ENCODE data around the gene ZNF106.

Gene ZNF106

DNA sequence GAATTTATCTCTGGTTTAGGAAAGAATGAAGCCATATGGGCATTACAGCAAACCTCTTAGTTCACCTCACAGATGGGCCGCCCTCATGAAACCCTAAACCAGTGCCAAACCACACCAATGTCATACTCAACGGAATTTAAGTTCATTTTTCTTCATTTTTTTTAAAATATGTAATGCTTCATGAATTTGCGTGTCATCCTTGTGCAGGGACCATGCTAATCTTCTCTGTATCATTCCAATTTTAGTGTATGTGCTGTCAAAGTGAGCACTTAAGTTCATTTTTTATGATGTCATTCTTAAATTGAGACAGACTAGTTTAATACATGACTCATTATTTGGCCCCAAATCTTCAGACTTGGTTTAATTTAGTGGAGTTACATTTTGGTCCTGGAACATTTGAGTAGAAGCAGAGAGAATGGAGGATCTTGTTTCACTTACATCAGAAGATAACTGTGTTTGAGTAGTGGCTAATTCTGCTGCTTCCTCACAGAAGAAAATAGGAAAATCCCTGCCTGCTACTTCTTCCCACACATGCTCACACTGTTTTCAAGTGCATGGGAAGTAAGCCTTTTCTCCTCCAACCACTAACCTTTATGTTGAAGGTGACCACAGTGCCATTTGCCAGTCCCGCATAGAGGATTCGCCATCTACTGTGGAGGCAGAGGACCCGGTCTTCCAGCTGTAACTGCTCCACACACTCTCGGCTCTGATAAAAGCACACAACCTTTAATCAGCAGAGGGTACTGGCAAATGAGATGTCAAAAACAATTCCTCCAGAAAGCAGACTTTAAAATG is 63.3 kb downstream of the ZNF106 start:
- TF ChIP-seq FOXP2 (optimal IDR thresholded peaks at IDR 0.05; ENCODE audit: borderline replicate concordance, extremely low read depth, extremely low read length, insufficient read depth), result no peak
- no peak for TF ChIP-seq POLR2AphosphoS5 (IDR thresholded peaks at IDR 0.05; ENCODE audit: low read depth, low read length)
- TF ChIP-seq TAF1 (IDR thresholded peaks at IDR 0.05; ENCODE audit: borderline replicate concordance, insufficient read depth, low read length), result no peak

DNA sequence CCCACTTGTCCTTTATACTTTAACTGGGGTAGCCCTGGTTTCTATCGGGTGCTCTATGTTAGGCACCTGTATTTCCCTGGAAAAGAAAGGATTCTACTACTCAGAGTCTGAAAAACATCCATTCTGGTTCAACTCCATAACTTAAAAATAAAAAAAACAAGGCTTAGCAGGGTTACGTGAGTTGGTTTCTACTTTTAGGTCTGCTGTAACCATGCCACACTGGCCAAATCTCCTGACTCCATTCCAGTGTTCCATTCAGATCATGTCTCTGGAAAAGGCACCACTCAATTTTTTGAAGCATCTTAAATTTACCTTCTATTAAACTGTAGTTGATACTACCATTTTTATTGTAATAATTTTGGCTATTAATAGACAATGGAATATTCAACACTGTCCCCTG is 69.6 kb downstream of the ZNF106 start:
- TF ChIP-seq, protein P1, sequence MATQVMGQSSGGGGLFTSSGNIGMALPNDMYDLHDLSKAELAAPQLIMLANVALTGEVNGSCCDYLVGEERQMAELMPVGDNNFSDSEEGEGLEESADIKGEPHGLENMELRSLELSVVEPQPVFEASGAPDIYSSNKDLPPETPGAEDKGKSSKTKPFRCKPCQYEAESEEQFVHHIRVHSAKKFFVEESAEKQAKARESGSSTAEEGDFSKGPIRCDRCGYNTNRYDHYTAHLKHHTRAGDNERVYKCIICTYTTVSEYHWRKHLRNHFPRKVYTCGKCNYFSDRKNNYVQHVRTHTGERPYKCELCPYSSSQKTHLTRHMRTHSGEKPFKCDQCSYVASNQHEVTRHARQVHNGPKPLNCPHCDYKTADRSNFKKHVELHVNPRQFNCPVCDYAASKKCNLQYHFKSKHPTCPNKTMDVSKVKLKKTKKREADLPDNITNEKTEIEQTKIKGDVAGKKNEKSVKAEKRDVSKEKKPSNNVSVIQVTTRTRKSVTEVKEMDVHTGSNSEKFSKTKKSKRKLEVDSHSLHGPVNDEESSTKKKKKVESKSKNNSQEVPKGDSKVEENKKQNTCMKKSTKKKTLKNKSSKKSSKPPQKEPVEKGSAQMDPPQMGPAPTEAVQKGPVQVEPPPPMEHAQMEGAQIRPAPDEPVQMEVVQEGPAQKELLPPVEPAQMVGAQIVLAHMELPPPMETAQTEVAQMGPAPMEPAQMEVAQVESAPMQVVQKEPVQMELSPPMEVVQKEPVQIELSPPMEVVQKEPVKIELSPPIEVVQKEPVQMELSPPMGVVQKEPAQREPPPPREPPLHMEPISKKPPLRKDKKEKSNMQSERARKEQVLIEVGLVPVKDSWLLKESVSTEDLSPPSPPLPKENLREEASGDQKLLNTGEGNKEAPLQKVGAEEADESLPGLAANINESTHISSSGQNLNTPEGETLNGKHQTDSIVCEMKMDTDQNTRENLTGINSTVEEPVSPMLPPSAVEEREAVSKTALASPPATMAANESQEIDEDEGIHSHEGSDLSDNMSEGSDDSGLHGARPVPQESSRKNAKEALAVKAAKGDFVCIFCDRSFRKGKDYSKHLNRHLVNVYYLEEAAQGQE (IDR thresholded peaks at IDR 0.05; ENCODE audit: insufficient read depth in 1 of 2, low read depth in 2 of 2, low read length in 2 of 2), result no peak
- TF ChIP-seq FOXP2 (optimal IDR thresholded peaks at IDR 0.05; ENCODE audit: borderline replicate concordance, extremely low read depth, extremely low read length, insufficient read depth) (no peak), POLR2AphosphoS5 (IDR thresholded peaks at IDR 0.05; ENCODE audit: low read depth, low read length) (no peak), TAF1 (IDR thresholded peaks at IDR 0.05; ENCODE audit: borderline replicate concordance, insufficient read depth, low read length) (no peak), SIN3A (IDR thresholded peaks at IDR 0.05; ENCODE audit: borderline replicate concordance, insufficient read depth, low read length) (no peak)

DNA sequence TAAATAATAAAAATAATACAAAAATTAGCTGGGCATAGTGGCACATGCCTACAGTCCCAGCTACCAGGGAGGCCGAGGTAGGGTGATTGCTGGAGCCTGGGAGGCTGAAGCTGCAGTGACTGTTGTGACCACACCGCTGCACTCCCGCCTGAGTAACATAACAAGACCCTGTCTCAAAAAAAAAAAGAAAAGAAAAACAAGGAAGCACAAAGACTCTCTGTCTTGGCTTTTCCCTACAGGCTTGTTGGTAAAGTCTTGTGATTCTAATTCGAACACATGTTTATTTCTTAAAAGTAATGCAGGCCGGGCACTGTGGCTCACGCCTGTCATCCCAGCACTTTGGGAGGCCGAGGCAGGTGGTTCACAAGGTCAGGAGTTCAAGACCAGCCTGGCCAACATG is 71.6 kb downstream of the ZNF106 start:
- TF ChIP-seq, protein P1 (IDR thresholded peaks at IDR 0.05; ENCODE audit: insufficient read depth in 1 of 2, low read depth in 2 of 2, low read length in 2 of 2), result no peak
- TF ChIP-seq SIN3A (IDR thresholded peaks at IDR 0.05; ENCODE audit: borderline replicate concordance, insufficient read depth, low read length) (no peak), TAF1 (IDR thresholded peaks at IDR 0.05; ENCODE audit: borderline replicate concordance, insufficient read depth, low read length) (no peak), FOXP2 (optimal IDR thresholded peaks at IDR 0.05; ENCODE audit: borderline replicate concordance, extremely low read depth, extremely low read length, insufficient read depth) (no peak), POLR2AphosphoS5 (IDR thresholded peaks at IDR 0.05; ENCODE audit: low read depth, low read length) (no peak)

DNA sequence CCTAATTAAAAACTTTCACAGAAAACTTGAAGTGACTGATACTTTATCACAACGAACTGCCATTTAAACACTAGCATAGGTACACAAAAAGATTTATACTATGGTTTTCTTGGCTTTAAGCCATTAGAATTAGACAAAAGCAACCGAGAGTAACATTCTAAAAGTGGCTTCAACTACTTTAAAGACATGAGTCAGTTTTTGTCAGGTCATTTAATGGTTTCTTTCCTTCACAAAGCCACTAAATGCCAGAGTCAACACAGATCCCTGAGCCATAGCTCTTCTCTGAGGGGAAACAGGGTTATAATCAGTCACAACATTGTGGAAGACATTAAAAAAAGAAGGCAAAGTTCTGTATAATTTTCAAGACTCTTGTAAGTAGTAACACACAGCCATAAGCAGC is 77.0 kb downstream of the ZNF106 start:
- TF ChIP-seq, protein P1 (IDR thresholded peaks at IDR 0.05; ENCODE audit: insufficient read depth in 1 of 2, low read depth in 2 of 2, low read length in 2 of 2), result no peak
- TF ChIP-seq TAF1 (IDR thresholded peaks at IDR 0.05; ENCODE audit: borderline replicate concordance, insufficient read depth, low read length), result no peak
- TF ChIP-seq SIN3A (IDR thresholded peaks at IDR 0.05; ENCODE audit: borderline replicate concordance, insufficient read depth, low read length), result no peak
- TF ChIP-seq FOXP2 (optimal IDR thresholded peaks at IDR 0.05; ENCODE audit: borderline replicate concordance, extremely low read depth, extremely low read length, insufficient read depth), result no peak
- TF ChIP-seq POLR2AphosphoS5 (IDR thresholded peaks at IDR 0.05; ENCODE audit: low read depth, low read length), result no peak

DNA sequence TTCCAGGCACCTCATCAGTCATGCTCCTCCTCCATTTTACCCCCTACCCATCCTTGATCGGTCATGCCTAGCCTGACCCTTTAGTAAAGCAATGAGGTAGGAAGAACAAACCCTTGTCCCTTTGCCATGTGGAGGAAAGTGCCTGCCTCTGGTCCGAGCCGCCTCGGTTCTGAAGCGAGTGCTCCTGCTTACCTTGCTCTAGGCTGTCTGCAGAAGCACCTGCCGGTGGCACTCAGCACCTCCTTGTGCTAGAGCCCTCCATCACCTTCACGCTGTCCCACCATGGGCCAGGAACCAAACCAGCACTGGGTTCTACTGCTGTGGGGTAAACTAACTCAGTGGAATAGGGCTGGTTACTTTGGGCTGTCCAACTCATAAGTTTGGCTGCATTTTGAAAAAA is 79.1 kb downstream of the ZNF106 start:
- no peak for TF ChIP-seq SIN3A (IDR thresholded peaks at IDR 0.05; ENCODE audit: borderline replicate concordance, insufficient read depth, low read length)
- TF ChIP-seq FOXP2 (optimal IDR thresholded peaks at IDR 0.05; ENCODE audit: borderline replicate concordance, extremely low read depth, extremely low read length, insufficient read depth), result no peak
- no peak for TF ChIP-seq TAF1 (IDR thresholded peaks at IDR 0.05; ENCODE audit: borderline replicate concordance, insufficient read depth, low read length)
- TF ChIP-seq, protein P1 (IDR thresholded peaks at IDR 0.05; ENCODE audit: insufficient read depth in 1 of 2, low read depth in 2 of 2, low read length in 2 of 2), result no peak
- no peak for TF ChIP-seq POLR2AphosphoS5 (IDR thresholded peaks at IDR 0.05; ENCODE audit: low read depth, low read length)
